Measurements from ENCODE around the gene PHF13. TPM values are rescaled to one million over a fixed set of nuclear protein-coding genes. Genes with fewer than 3 reads are reported as not detected.
"Not testable (repeated sequence)": the region's sequence is repeated elsewhere in the genome, so short reads cannot be mapped to it uniquely, and the experiment has no call there.

PHF13 gene
- total RNA-seq, 6 donors from 2014 or later = 8.4 to 23.0 (median 9.8) TPM

GRCh38 chr1:6658359-6659060 lies 45.0 kb downstream of the PHF13 start:
- Histone ChIP-seq H3K36me3 (peaks cover 3 to 13% (median 5%) of the 10 kb centered on the region in 4 donors), H3K27me3 (no peaks in the 10 kb centered on the region), H3K4me1 (no peaks in the 10 kb centered on the region), H3K9me3 (no peaks in the 10 kb centered on the region), H3K27ac (no peak overlapping the region), H3K4me3 (no peak overlapping the region)
- TF ChIP-seq CTCF (IDR thresholded peaks at IDR 0.05) (no peak), POLR2A (IDR thresholded peaks at IDR 0.05) (no peak), POLR2AphosphoS5 (IDR thresholded peaks at IDR 0.05) (no peak), EP300 (IDR thresholded peaks at IDR 0.05) (no peak)
- ATAC-seq (ENCODE audit: low FRiP score in 2 of 2) = no peak
- 96 to 97% methylated on average over 5 of the region's 5 CpGs for WGBS, 2 donors
- DNase-seq = no peak

GRCh38 chr1:6660415-6661049 lies 47.0 kb downstream of the PHF13 start:
- DNase-seq (no peak), ATAC-seq (ENCODE audit: low FRiP score in 2 of 2) (no peak)
- Histone ChIP-seq H3K27ac (no peak overlapping the region), H3K4me1 (no peaks in the 10 kb centered on the region), H3K4me3 (no peak overlapping the region), H3K27me3 (no peaks in the 10 kb centered on the region), H3K9me3 (no peaks in the 10 kb centered on the region), H3K36me3 (peaks cover 0 to 13% (median 6%) of the 10 kb centered on the region in 4 donors)
- WGBS, 2 donors = 82 to 86% methylated on average over 7 of the region's 7 CpGs
- no peak for TF ChIP-seq POLR2A (IDR thresholded peaks at IDR 0.05)
- no peak for TF ChIP-seq EP300 (IDR thresholded peaks at IDR 0.05)
- TF ChIP-seq POLR2AphosphoS5 (IDR thresholded peaks at IDR 0.05) = no peak
- TF ChIP-seq CTCF (IDR thresholded peaks at IDR 0.05) = no peak

- H3K4me3 ChIP-seq; H3K9me3 ChIP-seq; DNase-seq; H3K27me3 ChIP-seq; ATAC-seq (ENCODE audit: low FRiP score in 2 of 2); H3K4me1 ChIP-seq; H3K27ac ChIP-seq: not testable (repeated sequence)
- H3K36me3 ChIP-seq = peaks cover 0 to 31% (median 13%) of the 10 kb centered on the region in 4 donors
- 96 to 98% methylated on average over 7 of the region's 7 CpGs for WGBS, 2 donors
These were observed 48.9 kb downstream of the PHF13 start for GRCh38 chr1:6662468-6662867.

- WGBS, 2 donors = 95 to 96% methylated on average over 4 to 5 of the region's 5 CpGs
- TF ChIP-seq CTCF (IDR thresholded peaks at IDR 0.05) (no peak), POLR2A (IDR thresholded peaks at IDR 0.05) (no peak), POLR2AphosphoS5 (IDR thresholded peaks at IDR 0.05) (no peak), EP300 (IDR thresholded peaks at IDR 0.05) (no peak)
These were observed 53.2 kb downstream of the PHF13 start for GRCh38 chr1:6666696-6667095.

GRCh38 chr1:6667139-6667538 lies 53.6 kb downstream of the PHF13 start:
- DNase-seq (no peak), ATAC-seq (ENCODE audit: low FRiP score in 2 of 2) (no peak)
- no peak overlapping the region for H3K4me3 ChIP-seq
- TF ChIP-seq CTCF (IDR thresholded peaks at IDR 0.05) (no peak), POLR2A (IDR thresholded peaks at IDR 0.05) (no peak), POLR2AphosphoS5 (IDR thresholded peaks at IDR 0.05) (no peak), EP300 (IDR thresholded peaks at IDR 0.05) (no peak)
- H3K4me1 ChIP-seq = no peaks in the 10 kb centered on the region
- peaks cover 0 to 35% (median 16%) of the 10 kb centered on the region in 4 donors for H3K36me3 ChIP-seq
- no peaks in the 10 kb centered on the region for H3K27me3 ChIP-seq
- H3K27ac ChIP-seq = no peak overlapping the region
- 95 to 100% methylated on average over 6 of the region's 6 CpGs for WGBS, 2 donors
- H3K9me3 ChIP-seq = no peaks in the 10 kb centered on the region

More at GRCh38 chr1:6666696-6667095, 53.2 kb downstream of the PHF13 start:
- no peak for DNase-seq
- Histone ChIP-seq H3K27me3 (no peaks in the 10 kb centered on the region), H3K4me1 (no peaks in the 10 kb centered on the region), H3K4me3 (no peak overlapping the region), H3K36me3 (peaks cover 0 to 35% (median 16%) of the 10 kb centered on the region in 4 donors), H3K9me3 (no peaks in the 10 kb centered on the region), H3K27ac (no peak overlapping the region)
- ATAC-seq (ENCODE audit: low FRiP score in 2 of 2) = no peak
